ENCODE measurements around the gene NINJ2.

- TF ChIP-seq ZNF274 (IDR thresholded peaks at IDR 0.05; ENCODE audit: low read depth, low read length) (no peak), YY1 (IDR thresholded peaks at IDR 0.05; ENCODE audit: insufficient read depth, insufficient read length) (no peak)
Observed at GRCh38 chr12:650983-651382, 12.3 kb downstream of the NINJ2 start.
